Adipocyte (in vitro differentiated cells): Measurements from ENCODE around the gene SIDT1.
A peak's percentile ranks its signal among the peaks of the same experiment; 100 is the strongest.

ENCODE experiments used
- DNase-seq: peaks from one replicate; pipeline ENCODE4 v3.0.0-alpha.2; 2015; ENCODE audit warnings: low read depth
- H3K27me3 ChIP-seq: replicated peaks from 2 replicates; pipeline ENCODE4 v1.7.0; 2013; ENCODE audit warnings: mild to moderate bottlenecking, low read length, moderate library complexity; ENCODE audit not compliant: control insufficient read depth, insufficient read depth
- H3K36me3 ChIP-seq: 2 replicates; pipeline ENCODE4 v1.7.0; 2013; ENCODE audit warnings: low read length, mild to moderate bottlenecking, moderate library complexity; ENCODE audit not compliant: control insufficient read depth, insufficient read depth, severe bottlenecking
- H3K4me1 ChIP-seq: 2 replicates; pipeline ENCODE4 v1.7.0; 2013; ENCODE audit warnings: mild to moderate bottlenecking, low read length, moderate library complexity; ENCODE audit not compliant: control insufficient read depth, insufficient read depth
- H3K4me3 ChIP-seq: 2 replicates; pipeline ENCODE4 v1.7.0; 2013; ENCODE audit warnings: mild to moderate bottlenecking, low read length, moderate library complexity
- H3K9ac ChIP-seq: 2 replicates; pipeline ENCODE4 v1.7.0; 2013; ENCODE audit warnings: mild to moderate bottlenecking, low read length, moderate library complexity
- H3K9me3 ChIP-seq: 2 replicates; pipeline ENCODE4 v1.7.0; 2013; ENCODE audit warnings: mild to moderate bottlenecking, low read length, moderate library complexity; ENCODE audit not compliant: control insufficient read depth

The SIDT1 gene

DNA sequence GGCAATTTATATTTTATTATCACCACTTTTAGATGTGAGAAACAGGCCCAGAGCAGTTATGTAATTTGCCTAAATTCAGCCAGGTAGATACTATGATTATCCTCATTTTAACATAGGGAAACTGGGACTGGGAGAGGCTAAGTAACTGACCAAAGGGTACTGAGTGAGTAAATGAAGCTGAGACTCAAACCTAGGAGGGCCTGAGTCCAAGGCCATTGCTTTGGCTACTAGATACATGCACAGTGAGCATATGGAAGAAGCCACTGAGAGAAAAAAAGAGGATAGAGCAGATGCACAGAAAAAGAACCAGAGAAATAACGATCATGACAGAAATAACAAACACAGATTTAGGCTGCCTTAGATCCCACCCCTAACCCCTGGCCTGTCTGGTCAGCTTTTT, 130.5 kb downstream of the SIDT1 start:
- no peak for DNase-seq
- H3K27me3 ChIP-seq: no peaks in the 10 kb centered on the region
- peaks cover 65% of the 10 kb centered on the region for H3K36me3 ChIP-seq
- H3K4me3 ChIP-seq: no peak overlapping the region
- no peaks in the 10 kb centered on the region for H3K9me3 ChIP-seq
- H3K4me1 ChIP-seq: peaks cover 1% of the 10 kb centered on the region
- H3K9ac ChIP-seq: no peak overlapping the region

DNA sequence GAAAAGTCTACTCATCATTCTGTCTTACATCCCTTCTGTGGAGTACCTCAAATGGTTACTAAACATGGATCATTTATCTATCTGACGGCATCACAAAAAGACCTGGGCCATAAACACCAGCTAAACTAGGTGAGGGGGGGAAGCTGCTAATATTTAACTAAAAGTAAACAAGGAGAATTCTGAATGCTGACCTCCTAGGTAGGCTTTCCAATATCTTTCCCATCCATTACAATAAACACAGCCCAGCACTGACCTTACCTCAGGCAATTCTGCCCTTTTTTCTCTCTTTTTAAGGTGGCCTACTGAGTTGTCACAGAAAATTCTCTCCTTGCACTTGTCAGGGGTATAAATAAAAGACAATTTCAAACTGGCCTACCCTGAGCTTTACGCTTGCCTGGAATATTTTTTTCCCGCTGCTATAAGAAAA, 131.0 kb downstream of the SIDT1 start:
- Histone ChIP-seq H3K4me3 (no peak overlapping the region), H3K9ac (no peak overlapping the region), H3K36me3 (peaks cover 60% of the 10 kb centered on the region), H3K9me3 (no peaks in the 10 kb centered on the region), H3K4me1 (peaks cover 6% of the 10 kb centered on the region), H3K27me3 (no peaks in the 10 kb centered on the region)
- DNase-seq: no peak

DNA sequence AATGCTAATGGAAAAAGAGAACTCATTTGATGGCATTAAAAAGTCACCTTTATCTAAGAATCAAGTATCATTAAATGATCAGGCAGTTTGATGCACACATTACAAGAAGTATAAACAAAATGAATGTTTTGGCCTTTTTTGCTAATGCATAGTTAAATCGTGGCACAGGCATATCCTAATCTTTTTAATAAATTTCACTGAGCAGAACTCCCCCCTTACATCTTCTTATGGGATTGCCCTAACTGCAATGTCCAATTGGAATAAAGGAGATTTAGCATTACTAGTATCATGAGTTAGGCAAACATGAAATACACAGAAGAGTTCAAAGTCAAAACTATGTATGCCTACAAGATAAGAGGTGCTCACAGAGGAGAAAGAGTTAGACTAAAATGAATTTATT, 131.4 kb downstream of the SIDT1 start:
- H3K27me3 ChIP-seq: no peaks in the 10 kb centered on the region
- H3K36me3 ChIP-seq: peaks cover 57% of the 10 kb centered on the region
- H3K9me3 ChIP-seq: no peaks in the 10 kb centered on the region
- no peak overlapping the region for H3K4me3 ChIP-seq
- no peak overlapping the region for H3K9ac ChIP-seq
- peaks cover 11% of the 10 kb centered on the region for H3K4me1 ChIP-seq
- DNase-seq: no peak

- peaks cover 11% of the 10 kb centered on the region for H3K4me1 ChIP-seq
- peaks cover 50% of the 10 kb centered on the region for H3K36me3 ChIP-seq
- DNase-seq: no peak
- H3K9ac ChIP-seq: no peak overlapping the region
- H3K27me3 ChIP-seq: no peaks in the 10 kb centered on the region
- no peak overlapping the region for H3K4me3 ChIP-seq
- H3K9me3 ChIP-seq: no peaks in the 10 kb centered on the region
Measured at GRCh38 chr3:113664523-113665094, 132.3 kb downstream of the SIDT1 start.

- DNase-seq: peak; percentile 54
- Histone ChIP-seq H3K4me1 (peaks cover 11% of the 10 kb centered on the region), H3K27me3 (no peaks in the 10 kb centered on the region), H3K36me3 (peaks cover 37% of the 10 kb centered on the region), H3K4me3 (no peak overlapping the region), H3K9me3 (no peaks in the 10 kb centered on the region), H3K9ac (no peak overlapping the region)
Measured at GRCh38 chr3:113668015-113668414, 135.7 kb downstream of the SIDT1 start.

GRCh38 chr3:113673593-113673992, 141.2 kb downstream of the SIDT1 start:
- Histone ChIP-seq H3K36me3 (peaks cover 54% of the 10 kb centered on the region), H3K4me3 (no peak overlapping the region), H3K9ac (no peak overlapping the region), H3K9me3 (no peaks in the 10 kb centered on the region), H3K4me1 (peaks cover 2% of the 10 kb centered on the region), H3K27me3 (no peaks in the 10 kb centered on the region)
- DNase-seq: no peak

GRCh38 chr3:113676261-113676660, 143.9 kb downstream of the SIDT1 start:
- peaks cover 46% of the 10 kb centered on the region for H3K36me3 ChIP-seq
- H3K27me3 ChIP-seq: no peaks in the 10 kb centered on the region
- H3K4me3 ChIP-seq: no peak overlapping the region
- no peak overlapping the region for H3K9ac ChIP-seq
- H3K9me3 ChIP-seq: no peaks in the 10 kb centered on the region
- no peaks in the 10 kb centered on the region for H3K4me1 ChIP-seq
- DNase-seq: no peak

DNA sequence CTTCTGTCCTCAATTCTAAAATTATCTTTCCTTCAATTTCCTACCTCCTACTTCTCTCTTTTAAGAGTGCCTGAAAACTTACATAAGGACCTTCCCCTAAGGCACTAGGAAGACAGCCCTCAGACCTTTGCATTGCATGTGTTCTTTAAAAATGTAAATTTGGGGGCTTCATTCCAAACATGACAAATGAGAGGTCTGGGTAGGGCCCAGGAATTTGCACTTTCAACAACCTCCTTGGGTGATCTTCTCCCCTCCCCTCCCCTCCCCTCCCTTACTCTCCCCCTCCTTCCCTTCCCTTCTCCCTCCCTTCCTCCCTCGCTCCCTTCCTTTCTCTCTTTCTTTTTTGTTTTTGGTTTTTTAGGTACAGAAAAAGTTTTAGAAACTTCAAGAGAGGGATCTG, 145.4 kb downstream of the SIDT1 start:
- no peaks in the 10 kb centered on the region for H3K27me3 ChIP-seq
- H3K4me3 ChIP-seq: no peak overlapping the region
- no peaks in the 10 kb centered on the region for H3K4me1 ChIP-seq
- DNase-seq: no peak
- no peak overlapping the region for H3K9ac ChIP-seq
- no peaks in the 10 kb centered on the region for H3K9me3 ChIP-seq
- peaks cover 41% of the 10 kb centered on the region for H3K36me3 ChIP-seq

DNA sequence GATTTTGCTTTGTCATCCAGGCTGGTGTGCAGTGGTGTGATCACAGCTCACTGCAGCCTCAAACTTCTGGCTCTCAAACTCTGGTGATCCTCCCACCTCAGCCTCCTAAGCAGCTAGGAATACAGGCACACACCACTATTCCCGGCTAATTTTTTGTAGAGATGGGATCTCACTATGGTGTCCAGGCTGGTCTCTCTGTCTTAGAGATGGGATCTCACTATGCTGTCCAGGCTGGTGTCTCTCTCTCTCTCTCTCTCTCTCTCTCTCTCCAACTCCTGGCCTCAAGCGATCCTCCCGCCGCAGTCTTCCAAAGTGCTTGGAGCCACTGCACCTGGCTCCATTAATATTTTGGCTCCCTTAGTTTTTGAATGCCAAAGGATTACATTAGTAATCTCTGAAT, 146.4 kb downstream of the SIDT1 start:
- DNase-seq: no peak
- H3K9ac ChIP-seq: no peak overlapping the region
- H3K36me3 ChIP-seq: peaks cover 31% of the 10 kb centered on the region
- H3K9me3 ChIP-seq: no peaks in the 10 kb centered on the region
- H3K4me1 ChIP-seq: no peaks in the 10 kb centered on the region
- H3K4me3 ChIP-seq: no peak overlapping the region
- H3K27me3 ChIP-seq: no peaks in the 10 kb centered on the region
